Retinal pigment epithelial cell (primary cell): ENCODE measurements around the gene EYA4.

Source experiments
- DNase-seq: peaks from one replicate; pipeline ENCODE4 v3.0.0-alpha.2; 2010; ENCODE audit warnings: low read depth
- H3K4me3 ChIP-seq: 2 replicates; pipeline ENCODE4 v1.5.1; 2011; ENCODE audit warnings: mild to moderate bottlenecking, low read length, control low read depth, moderate library complexity
- CTCF ChIP-seq: conservative IDR thresholded peaks from 2 replicates; pipeline ENCODE4 v1.5.1; 2011; ENCODE audit warnings: low read depth, low read length, control low read depth, inconsistent platforms

Gene EYA4

GRCh38 chr6:133499662-133500061 is 258.5 kb downstream of the EYA4 start:
- TF ChIP-seq CTCF, result no peak
- DNase-seq, result peak; percentile 61
- no peak overlapping the region for H3K4me3 ChIP-seq

- no peak for TF ChIP-seq CTCF
- DNase-seq, result no peak
- no peak overlapping the region for H3K4me3 ChIP-seq
Measured at GRCh38 chr6:133501675-133502270, 260.6 kb downstream of the EYA4 start.

- DNase-seq, result peak; percentile 82
Measured at GRCh38 chr6:133502441-133503335, 261.5 kb downstream of the EYA4 start.

GRCh38 chr6:133503336-133503729 is 262.2 kb downstream of the EYA4 start:
- H3K4me3 ChIP-seq, result no peak overlapping the region
- TF ChIP-seq CTCF, result no peak
- peak; percentile 82 for DNase-seq

More at GRCh38 chr6:133502441-133503335, 261.5 kb downstream of the EYA4 start:
- H3K4me3 ChIP-seq, result no peak overlapping the region
- TF ChIP-seq CTCF, result no peak

GRCh38 chr6:133504158-133504557 is 263.0 kb downstream of the EYA4 start:
- no peak for DNase-seq
- no peak overlapping the region for H3K4me3 ChIP-seq
- TF ChIP-seq CTCF, result no peak

GRCh38 chr6:133504761-133505160 is 263.6 kb downstream of the EYA4 start:
- no peak for DNase-seq
- TF ChIP-seq CTCF, result no peak
- H3K4me3 ChIP-seq, result no peak overlapping the region

GRCh38 chr6:133505681-133506080 is 264.5 kb downstream of the EYA4 start:
- TF ChIP-seq CTCF, result no peak
- H3K4me3 ChIP-seq, result no peak overlapping the region
- no peak for DNase-seq
